Endothelial cell of umbilical vein (primary cell): ENCODE results near the gene SEPTIN7. TPM values are rescaled to one million over a fixed set of nuclear protein-coding genes. Genes with fewer than 3 reads are reported as not detected.

Experiments
- BruUV-seq: library from RNA; stranded (reverse); fragments of 400-500 nt; replicated peaks from 2 replicates; lab custom pipeline; 2021; lab: Mats Ljungman, UMichigan
- CTCF ChIA-PET: fragments of 300-600, 350-600 bp; sonication (Branson Sonifier 250); formaldehyde crosslinking; loops from one replicate; lab custom pipeline; 2021; ENCODE audit warnings: antibody characterized with exemption, inconsistent platforms; lab: Charles Lee
- POLR2A ChIA-PET: fragments of 300-600, 350-600 bp; sonication (Branson Sonifier 250); formaldehyde crosslinking; loops from one replicate; lab custom pipeline; 2021; ENCODE audit warnings: antibody characterized with exemption, inconsistent platforms; lab: Charles Lee
- DNase-seq: peaks from one replicate; pipeline ENCODE4 v3.0.0-alpha.2; 2011; ENCODE audit warnings: low read depth, low spot score
- FAIRE-seq: peaks from 2 replicates; lab custom pipeline; 2011; peaks lifted over from hg19 to GRCh38; lab: Jason Lieb, UNC
- H2AFZ ChIP-seq: 2 replicates; pipeline ENCODE4 v1.6.0; 2012; ENCODE audit warnings: low read depth, low read length, control low read depth, inconsistent platforms
- H3K27ac ChIP-seq: 2 replicates; pipeline ENCODE4 v1.5.1; 2011; ENCODE audit warnings: low read depth, mild to moderate bottlenecking, control low read depth, low read length, moderate library complexity; ENCODE audit not compliant: insufficient read depth
- H3K27me3 ChIP-seq, 2 experiments: 2 replicates each; pipeline versions ENCODE4 v1.6.0 to v1.6.1; 2011; ENCODE audit warnings: low read length in 2 of 2, mixed read lengths in 1 of 2; ENCODE audit not compliant: control insufficient read depth in 2 of 2, insufficient read depth in 2 of 2
- H3K36me3 ChIP-seq, 2 experiments: 2 replicates in 1 of 2; 3 replicates in 1 of 2; pipeline ENCODE4 v1.5.1; 2011; ENCODE audit warnings: low read length in 2 of 2, mild to moderate bottlenecking in 1 of 2, moderate library complexity in 1 of 2; ENCODE audit not compliant: control insufficient read depth in 2 of 2, insufficient read depth in 2 of 2; ENCODE audit errors: extremely low read depth in 1 of 2
- H3K4me1 ChIP-seq: 3 replicates; pipeline ENCODE4 v1.5.1; 2011; ENCODE audit warnings: mild to moderate bottlenecking, low read length; ENCODE audit not compliant: control insufficient read depth, insufficient read depth; ENCODE audit errors: extremely low read depth
- H3K4me2 ChIP-seq: 2 replicates; pipeline ENCODE4 v1.6.1; 2011; ENCODE audit warnings: low read length, control low read depth, mixed read lengths; ENCODE audit not compliant: insufficient read depth
- H3K4me3 ChIP-seq, 3 experiments: fragments of 200-600 bp in 1 of 3; sonication (generic), shearing (Covaris generic) in 1 of 3; replicated peaks in 1 of 3; 2 replicates each; pipeline ENCODE4 v1.5.1; 2011 to 2016; ENCODE audit warnings: control low read depth in 3 of 3, low read length in 3 of 3, mild to moderate bottlenecking in 2 of 3, inconsistent platforms in 1 of 3, low read depth in 1 of 3, moderate library complexity in 1 of 3; ENCODE audit not compliant: insufficient read depth in 1 of 3
- H3K79me2 ChIP-seq: 2 replicates; pipeline ENCODE4 v1.6.0; 2012; ENCODE audit warnings: low read length, inconsistent platforms; ENCODE audit not compliant: control insufficient read depth, insufficient read depth
- H3K9ac ChIP-seq: replicated peaks from 2 replicates; pipeline ENCODE3; 2011; ENCODE audit warnings: low read length, control low read depth; ENCODE audit not compliant: insufficient read depth; ENCODE audit errors: extremely low read depth
- H3K9me1 ChIP-seq: replicated peaks from 3 replicates; pipeline ENCODE4 v1.6.0; 2011; ENCODE audit warnings: mild to moderate bottlenecking, low read length; ENCODE audit not compliant: control insufficient read depth, insufficient read depth; ENCODE audit errors: extremely low read depth
- H3K9me3 ChIP-seq: replicated peaks from 2 replicates; pipeline ENCODE4 v1.5.1; 2012; ENCODE audit warnings: low read length, inconsistent platforms; ENCODE audit not compliant: control insufficient read depth, insufficient read depth
- H4K20me1 ChIP-seq: replicated peaks from 2 replicates; pipeline ENCODE3; 2011; ENCODE audit warnings: mild to moderate bottlenecking, low read length; ENCODE audit not compliant: control insufficient read depth, insufficient read depth; ENCODE audit errors: extremely low read depth
- EZH2 ChIP-seq: IDR thresholded peaks from 2 replicates; pipeline ENCODE4 v1.6.1; 2012; ENCODE audit warnings: borderline replicate concordance, low read depth, mild to moderate bottlenecking, moderate library complexity, low read length, inconsistent platforms; ENCODE audit not compliant: severe bottlenecking
- FOS ChIP-seq: IDR thresholded peaks from 2 replicates; pipeline ENCODE4 v1.6.1; 2011; ENCODE audit warnings: mild to moderate bottlenecking, low read length, moderate library complexity, borderline replicate concordance; ENCODE audit not compliant: insufficient read depth
- JUN ChIP-seq: IDR thresholded peaks from 2 replicates; pipeline ENCODE4 v1.6.1; 2011; ENCODE audit warnings: borderline replicate concordance, low read depth; ENCODE audit not compliant: insufficient read length, insufficient read depth
- POLR2A ChIP-seq: IDR thresholded peaks from 2 replicates; pipeline ENCODE4 v1.6.1; 2012; ENCODE audit warnings: low read depth, mild to moderate bottlenecking, control low read depth, low read length
- POLR2AphosphoS5 ChIP-seq: IDR thresholded peaks from 2 replicates; pipeline ENCODE4 v1.6.1; 2012; ENCODE audit warnings: low read depth, mild to moderate bottlenecking, control low read depth, low read length, moderate library complexity; ENCODE audit not compliant: insufficient read depth
- dilution Hi-C: fragments of 300-500 bp; cut with MboI; formaldehyde crosslinking; loops from one replicate; pipeline ENCODE4 v1.15.0; 2019; ENCODE audit warnings: low sequenced_read_pairs; ENCODE audit not compliant: extremely low pct_ligation_motif_present
- intact Hi-C: fragments of 100-400 bp; cut with micrococcal nuclease; formaldehyde crosslinking; loops from one replicate; pipeline ENCODE4 v1.10.0; 2022
- polyA plus RNA-seq, 4 experiments: library from polyadenylated mRNA; depleted of rRNA in 3 of 4; stranded (reverse) in 3 of 4; unstranded in 1 of 4; fragments of >200 nt; gene quantifications; 2 replicates each; pipeline versions ENCODE4 v1.2.1 to v1.2.3, GENCODE V29; 2011 to 2012; ENCODE audit warnings: missing spikeins in 1 of 4
- total RNA-seq: library from RNA; stranded (reverse); gene quantifications from 2 replicates; pipeline ENCODE4 v1.2.3, GENCODE V29; 2021

The SEPTIN7 gene
- total and polyA plus RNA-seq, 2 donors (not counting 3 experiments of a cell fraction or from before 2014, with no cell fraction given) = 73.6 to 228 TPM

GRCh38 chr7:35792472-35792871, 8.4 kb upstream of the SEPTIN7 start:
- no peaks in the 10 kb centered on the region for H3K9me1 ChIP-seq
- H3K36me3 ChIP-seq = no peaks in the 10 kb centered on the region
- ChIA-PET CTCF (interaction anchor here (1.0 to 1.4 kb wide), 3 partner anchors 9 to 118 kb away, joined by 3 to 5 read pairs (median 4); partner anchors contain the start of gene SEPTIN7), POLR2A (no interaction called here)
- peak overlapping the region; percentile 60 for H3K4me2 ChIP-seq
- intact Hi-C loops = loop anchor here (1.0 kb wide), 1 partner anchor 8 kb away; no protein-coding TSS in a partner anchor
- TF ChIP-seq POLR2A = no peak
- TF ChIP-seq POLR2AphosphoS5 = no peak
- TF ChIP-seq EZH2 = no peak
- peak; percentile 12 for TF ChIP-seq JUN
- H3K9ac ChIP-seq = no peak overlapping the region
- H3K4me1 ChIP-seq = peaks cover 17% of the 10 kb centered on the region
- dilution Hi-C loops = no loop called here
- peak overlapping the region; percentile 40 for H3K27ac ChIP-seq
- BruUV-seq = no TSS peak
- H3K79me2 ChIP-seq = no peaks in the 10 kb centered on the region
- FAIRE-seq (peak; percentile 66), DNase-seq (no peak)
- no peak overlapping the region for H3K4me3 ChIP-seq
- no peaks in the 10 kb centered on the region for H3K27me3 ChIP-seq
- H2AFZ ChIP-seq = no peak overlapping the region
- no peaks in the 10 kb centered on the region for H4K20me1 ChIP-seq
- H3K9me3 ChIP-seq = no peaks in the 10 kb centered on the region

GRCh38 chr7:35792873-35793489, 7.9 kb upstream of the SEPTIN7 start:
- Histone ChIP-seq H2AFZ (peak overlapping the region; percentile 33), H3K4me3 (no peak overlapping the region), H3K4me1 (peaks cover 17% of the 10 kb centered on the region), H3K9ac (no peak overlapping the region), H3K9me3 (no peaks in the 10 kb centered on the region), H4K20me1 (no peaks in the 10 kb centered on the region), H3K27me3 (no peaks in the 10 kb centered on the region), H3K36me3 (no peaks in the 10 kb centered on the region), H3K79me2 (no peaks in the 10 kb centered on the region), H3K27ac (peak overlapping the region; percentile 40), H3K9me1 (no peaks in the 10 kb centered on the region), H3K4me2 (peak overlapping the region; percentile 60)
- TF ChIP-seq FOS = no peak
- CTCF ChIA-PET = interaction anchor here (1.0 to 1.4 kb wide), 3 partner anchors 9 to 118 kb away, joined by 3 to 5 read pairs (median 4); partner anchors contain the start of gene SEPTIN7
- no TSS peak for BruUV-seq
- POLR2A ChIA-PET = interaction anchor here (0.7 kb wide), 1 partner anchor 85 kb away, joined by 4 read pairs; no protein-coding TSS in a partner anchor
- intact Hi-C loops (loop anchor here (1.0 kb wide), 1 partner anchor 7 kb away; no protein-coding TSS in a partner anchor), dilution Hi-C loops (no loop called here)
- DNase-seq = peak; percentile 91
- no peak for FAIRE-seq
